Cardiac muscle cell (in vitro differentiated cells and primary cell): ENCODE results near the gene THSD7A. TPM values are rescaled to one million over a fixed set of nuclear protein-coding genes. Genes with fewer than 3 reads are reported as not detected.

ENCODE experiments used
- DNase-seq, 2 donors: peaks; one replicate each; pipeline versions ENCODE4 v3.0.0 to v3.0.0-alpha.2; 2010 to 2017; ENCODE audit warnings: low read depth in 1 of 2, low spot score in 1 of 2
- H3K27ac ChIP-seq: fragments of 200-600 bp; sonication (generic); 2 replicates; pipeline ENCODE4 v1.5.1; 2016
- H3K27me3 ChIP-seq: fragments of 200-600 bp; sonication (generic); 2 replicates; pipeline ENCODE4 v1.6.0; 2016; ENCODE audit warnings: control low read depth
- H3K36me3 ChIP-seq: fragments of 200-600 bp; sonication (generic); 2 replicates; pipeline ENCODE4 v1.5.1; 2016; ENCODE audit warnings: control low read depth
- H3K4me1 ChIP-seq: fragments of 200-600 bp; sonication (generic); 2 replicates; pipeline ENCODE4 v1.8.1; 2017; ENCODE audit warnings: low read depth, mild to moderate bottlenecking, mixed run types
- H3K4me3 ChIP-seq: fragments of 200-600 bp; sonication (generic); 2 replicates; pipeline ENCODE4 v1.5.1; 2016; ENCODE audit warnings: mild to moderate bottlenecking
- H3K9me3 ChIP-seq: fragments of 200-600 bp; sonication (generic); 2 replicates; pipeline ENCODE4 v1.5.1; 2017; ENCODE audit warnings: low read depth, mild to moderate bottlenecking, control low read depth
- CTCF ChIP-seq: IDR thresholded peaks from 2 replicates; pipeline ENCODE4 v1.5.1; 2012; ENCODE audit warnings: low read depth, mild to moderate bottlenecking, low read length
- polyA plus RNA-seq: library from polyadenylated mRNA; unstranded; fragments of >200 nt; fragmentation: Nextera tagmentation; extraction: Ambion mirVana; gene quantifications from 2 replicates; pipeline ENCODE4 v1.2.1, GENCODE V29; 2016
- total RNA-seq: library from RNA; depleted of rRNA; stranded (reverse); fragments of >200 nt; gene quantifications from 2 replicates; pipeline ENCODE4 v1.2.3, GENCODE V29; 2016

THSD7A gene
- total and polyA plus RNA-seq, 2 experiments from 2014 or later = 1.5 to 3.7 TPM

DNA sequence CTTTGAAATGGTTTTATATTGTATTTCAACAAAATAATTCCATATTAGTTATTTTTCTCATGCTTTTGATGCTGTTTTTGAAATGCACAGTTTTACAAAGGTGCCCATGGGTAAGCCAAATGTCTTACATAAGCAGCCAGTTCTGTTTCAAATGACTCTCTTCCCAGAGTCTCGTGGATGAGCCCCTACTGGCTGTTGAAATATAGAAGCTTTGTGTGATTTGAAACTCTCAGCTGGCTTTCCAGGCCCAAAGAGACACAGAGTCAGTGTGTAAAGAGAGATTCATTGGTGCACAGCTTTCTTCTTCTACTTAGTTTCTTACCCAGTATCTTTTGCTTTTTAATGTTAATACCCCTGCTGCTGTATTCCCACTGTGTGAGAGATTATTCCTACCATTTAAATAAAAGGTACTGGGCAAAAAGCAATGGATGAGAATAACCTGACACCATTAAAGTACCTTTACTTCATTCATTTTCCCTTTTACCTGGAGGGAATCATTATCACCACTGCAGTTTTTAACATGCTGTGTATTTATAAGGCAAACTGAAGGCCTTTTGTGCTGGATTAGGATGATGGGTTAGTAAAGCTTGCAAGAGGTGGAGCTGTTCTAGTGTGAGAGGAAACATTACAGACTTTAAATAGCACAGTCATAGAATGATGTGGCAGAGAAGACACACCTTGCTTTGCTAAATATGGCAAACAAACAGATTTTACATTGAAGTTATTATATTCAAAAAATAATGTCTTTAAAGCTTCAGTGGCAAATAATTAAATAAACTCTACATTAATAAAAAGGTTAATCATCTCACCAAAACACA lies 415.1 kb downstream of the THSD7A start:
- no peaks in the 10 kb centered on the region for H3K36me3 ChIP-seq
- H3K4me3 ChIP-seq = no peak overlapping the region
- no peak for TF ChIP-seq CTCF
- no peak for DNase-seq
- no peaks in the 10 kb centered on the region for H3K4me1 ChIP-seq
- H3K9me3 ChIP-seq = no peaks in the 10 kb centered on the region
- no peak overlapping the region for H3K27ac ChIP-seq
- no peaks in the 10 kb centered on the region for H3K27me3 ChIP-seq

- no peak overlapping the region for H3K4me3 ChIP-seq
- no peak overlapping the region for H3K27ac ChIP-seq
- no peak for DNase-seq
- no peaks in the 10 kb centered on the region for H3K36me3 ChIP-seq
- no peak for TF ChIP-seq CTCF
- H3K4me1 ChIP-seq = no peaks in the 10 kb centered on the region
- no peaks in the 10 kb centered on the region for H3K27me3 ChIP-seq
- H3K9me3 ChIP-seq = no peaks in the 10 kb centered on the region
These were observed 416.9 kb downstream of the THSD7A start for GRCh38 chr7:11415101-11415500.

GRCh38 chr7:11413901-11414300 lies 418.1 kb downstream of the THSD7A start:
- Histone ChIP-seq H3K36me3 (no peaks in the 10 kb centered on the region), H3K4me1 (no peaks in the 10 kb centered on the region), H3K27ac (no peak overlapping the region), H3K4me3 (no peak overlapping the region), H3K27me3 (no peaks in the 10 kb centered on the region), H3K9me3 (no peaks in the 10 kb centered on the region)
- no peak for TF ChIP-seq CTCF
- no peak for DNase-seq

DNA sequence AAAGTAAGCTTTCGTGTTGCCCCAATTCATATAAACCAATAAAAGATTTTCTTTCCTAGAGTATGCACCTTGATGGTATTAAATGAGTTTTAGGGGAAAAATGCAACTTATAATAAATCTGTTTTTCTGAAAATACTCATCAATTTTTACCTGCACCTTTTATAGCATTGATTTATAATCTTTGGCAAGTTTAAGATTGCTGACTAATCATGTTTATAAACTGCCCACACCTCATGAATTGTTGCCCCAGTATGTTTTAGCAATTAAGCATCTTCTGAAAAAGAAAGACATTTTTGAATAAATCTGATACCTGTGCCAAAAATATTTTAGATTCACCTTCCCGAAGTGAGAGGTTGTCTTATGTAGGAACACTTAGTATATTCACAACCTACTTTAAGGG lies 420.0 kb downstream of the THSD7A start:
- Histone ChIP-seq H3K4me1 (no peaks in the 10 kb centered on the region), H3K27ac (no peak overlapping the region), H3K36me3 (no peaks in the 10 kb centered on the region), H3K4me3 (no peak overlapping the region), H3K27me3 (no peaks in the 10 kb centered on the region), H3K9me3 (no peaks in the 10 kb centered on the region)
- TF ChIP-seq CTCF = no peak
- DNase-seq = no peak

- no peaks in the 10 kb centered on the region for H3K4me1 ChIP-seq
- no peaks in the 10 kb centered on the region for H3K36me3 ChIP-seq
- no peak for DNase-seq
- H3K27me3 ChIP-seq = no peaks in the 10 kb centered on the region
- H3K4me3 ChIP-seq = no peak overlapping the region
- no peaks in the 10 kb centered on the region for H3K9me3 ChIP-seq
- TF ChIP-seq CTCF = no peak
- H3K27ac ChIP-seq = no peak overlapping the region
These were observed 421.0 kb downstream of the THSD7A start for GRCh38 chr7:11410656-11411644.
